Cardiac septum (tissue), 1 donor: ENCODE results near the gene RPL27. TPM values are rescaled to one million over a fixed set of nuclear protein-coding genes. Genes with fewer than 3 reads are reported as not detected.
"Not testable (repeated sequence)": the region's sequence is repeated elsewhere in the genome, so short reads cannot be mapped to it uniquely, and the experiment has no call there.

ENCODE experiments used
- DNase-seq: peaks from one replicate; pipeline ENCODE4 v3.0.0-alpha.2; 2020; ENCODE audit warnings: low spot score
- intact Hi-C: fragments of 100-400 bp; cut with DNase I; formaldehyde crosslinking; loops from one replicate; pipeline ENCODE4 v1.14.0; 2022
- long read RNA-seq: library from polyadenylated mRNA; unstranded; transcript quantifications from one replicate; pipeline ENCODE4 v2.0.0, GENCODE V29; 2021
- total RNA-seq: library from RNA; stranded (reverse); fragmentation: NEBNext Ultra II Directional; extraction: Animal tissue kit (Norgen Biotek cat#: 25700); gene quantifications from one replicate; pipeline ENCODE4 v1.2.1, GENCODE V29; 2021
- donor health status: DM: no; HTN: no; CAD: no.

The RPL27 gene
- total RNA-seq, result 536 TPM
- long read RNA-seq, transcript RPL27-201 (5 exons, 505 nt), result major isoform, 77 of 103 reads
- long read RNA-seq, transcript RPL27-206 (4 exons, 730 nt), result minor isoform, 23 of 103 reads
- long read RNA-seq, partial matches to known transcripts, result 0 of 103 reads
- long read RNA-seq, other reads (novel, unspliced or antisense), result 0 of 103 reads

DNA sequence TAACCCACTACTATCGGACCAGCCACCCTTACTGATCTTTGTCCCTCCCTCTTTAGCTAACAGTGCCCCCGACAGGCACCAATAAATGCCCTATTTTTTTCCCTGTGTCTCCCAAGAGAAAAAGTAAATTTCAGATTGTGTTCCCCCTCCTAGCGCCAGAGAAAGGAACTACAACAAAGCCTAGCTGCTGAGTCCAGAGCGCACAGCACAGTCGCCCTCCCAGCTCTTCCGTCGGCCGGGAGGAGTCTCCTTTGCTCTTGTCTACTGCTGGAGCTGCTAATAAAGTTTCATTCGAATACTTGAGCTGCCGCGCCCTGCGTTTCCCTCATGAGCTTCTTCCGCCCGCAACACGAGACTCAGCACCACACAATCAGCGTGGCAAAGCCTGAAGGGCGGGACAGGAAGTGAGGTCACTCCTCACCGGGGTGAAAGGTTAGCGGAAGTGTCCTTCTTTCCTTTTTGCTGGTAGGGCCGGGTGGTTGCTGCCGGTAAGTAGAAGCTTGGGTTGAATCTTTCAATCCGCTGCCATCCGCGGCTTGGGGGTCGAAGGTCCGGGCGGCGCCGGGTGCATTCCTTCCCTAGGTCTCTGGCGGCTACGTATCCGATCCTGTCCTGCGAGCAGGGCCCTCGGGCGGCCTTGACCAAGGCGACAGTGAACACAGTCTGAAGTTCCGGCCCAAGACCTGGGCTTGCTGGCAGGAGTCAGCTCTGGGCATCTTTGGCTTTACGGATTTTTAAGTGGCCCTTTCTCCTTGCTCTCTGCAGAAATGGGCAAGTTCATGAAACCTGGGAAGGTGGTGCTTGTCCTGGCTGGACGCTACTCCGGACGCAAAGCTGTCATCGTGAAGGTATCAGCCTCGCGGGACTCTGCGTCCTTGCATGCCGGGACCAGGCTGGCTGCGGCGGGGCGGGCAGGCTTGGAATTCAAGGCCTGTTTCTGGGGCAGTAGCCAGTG is at the start of gene RPL27:
TSS of gene RPL27 (plus strand) at position 436 of the 955 bp plus-strand sequence. CDS start at position 768, 332 bp downstream.
- intact Hi-C loops, result loop anchor here (2.0 to 10.0 kb wide), 5 partner anchors 17 to 843 kb away; partner anchors contain the start of genes AARSD1, NBR1, PSME3 and PTGES3L
- peak; percentile 98 for DNase-seq

DNA sequence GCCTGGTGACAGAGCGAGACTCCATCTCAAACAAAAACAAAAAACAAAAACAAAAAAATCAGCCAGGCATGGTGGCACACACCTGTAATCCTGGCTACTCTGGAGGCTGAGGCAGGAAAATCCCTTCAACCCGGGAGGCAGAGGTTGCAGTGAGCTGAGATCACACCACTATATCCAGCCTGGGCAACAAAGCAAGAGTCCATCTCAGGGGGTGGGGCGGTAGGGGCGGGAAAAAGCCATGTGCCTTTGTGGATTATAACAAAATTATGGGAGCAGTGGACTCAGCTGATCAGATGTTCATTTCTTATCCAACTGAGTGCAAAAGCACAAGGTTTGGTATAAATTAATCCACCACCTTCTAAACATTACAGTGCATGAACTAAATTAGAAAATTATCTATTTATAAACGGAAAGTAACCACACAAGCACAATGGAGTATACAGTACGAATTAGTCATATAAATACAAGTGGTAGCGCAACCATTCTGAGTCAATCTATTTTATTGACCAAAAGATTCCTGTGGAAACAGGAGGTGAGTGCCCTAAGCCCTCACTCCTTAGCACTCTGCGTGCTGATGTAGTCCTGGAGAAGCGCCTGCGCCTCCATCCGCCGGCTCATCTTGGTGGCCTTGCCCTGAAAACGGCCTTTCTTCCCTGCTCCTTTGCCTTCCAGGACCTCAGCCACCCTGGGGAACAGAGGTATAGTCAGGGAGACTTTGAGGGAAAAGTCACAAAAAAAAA is 48.0 kb upstream of the RPL27 start:
- intact Hi-C loops, result no loop called here

DNA sequence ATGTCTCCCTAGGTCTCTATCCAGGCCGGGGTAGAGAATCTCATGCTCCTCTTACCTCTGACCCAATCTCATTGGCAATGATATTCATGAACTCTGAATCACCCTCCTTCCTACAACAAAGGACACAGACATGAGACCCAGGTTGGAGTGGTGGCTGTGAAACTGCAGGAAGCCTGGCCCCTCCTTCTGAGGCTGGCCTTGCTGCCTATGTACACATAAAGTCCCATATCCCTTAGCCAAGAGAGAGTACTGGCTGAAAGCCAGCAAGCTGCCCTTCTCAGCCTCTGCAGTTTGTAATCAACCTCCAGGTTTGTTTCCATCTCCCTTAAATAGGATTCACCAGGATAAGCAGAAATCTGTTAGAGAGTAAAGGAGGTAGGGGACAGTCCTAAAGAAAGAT is 44.5 kb upstream of the RPL27 start:
- intact Hi-C loops, result no loop called here

More for the DNA sequence above, 48.0 kb upstream of the RPL27 start:
- DNase-seq, result no peak

DNA sequence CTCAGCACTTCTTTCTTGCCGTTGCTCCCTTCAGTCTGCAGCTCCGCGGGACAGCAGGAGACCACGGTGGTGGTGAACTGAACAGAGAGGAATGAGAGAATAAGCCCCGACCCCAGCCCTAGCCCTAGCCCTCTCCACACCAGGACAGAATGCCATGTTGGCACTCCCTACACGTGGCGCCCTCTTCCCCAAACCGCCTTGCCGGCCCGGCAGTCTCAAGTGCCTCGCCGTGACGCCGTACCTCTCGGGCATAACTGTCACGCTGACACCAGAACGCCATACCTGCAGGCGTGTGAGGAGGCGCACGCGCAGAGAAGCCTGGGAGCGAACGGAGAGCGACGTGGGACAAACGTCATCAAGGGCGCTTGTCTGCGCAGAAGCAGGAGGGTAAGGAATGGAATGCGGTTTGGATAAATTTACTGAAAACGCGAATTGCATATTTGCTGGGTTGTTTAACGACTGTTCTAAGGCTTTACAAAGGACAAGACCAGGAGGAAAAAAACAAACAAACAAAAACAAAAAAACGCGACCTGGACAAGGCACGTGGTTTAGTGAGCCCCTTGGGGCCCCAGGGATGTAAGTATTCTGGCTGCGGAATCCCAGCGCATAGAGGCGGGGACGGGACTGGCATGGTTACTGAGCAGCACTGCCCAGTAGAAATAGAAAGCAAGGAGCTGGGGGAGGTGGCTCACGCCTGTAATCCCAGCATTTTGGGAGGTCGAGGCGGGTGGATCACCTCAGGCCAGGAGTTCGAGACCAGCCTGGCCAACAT is 33.9 kb upstream of the RPL27 start, which contains the start of gene AARSD1:
TSS of gene AARSD1 (minus strand) at position 294 of the 772 bp plus-strand sequence. CDS start at position 280, 14 bp downstream.
- DNase-seq, result peak; percentile 95
- intact Hi-C loops, result loop anchor here (2.0 to 5.0 kb wide), 2 partner anchors 16 to 33 kb away; partner anchors contain the start of genes PTGES3L, RPL27 and RUNDC1

More for the DNA sequence above, 44.5 kb upstream of the RPL27 start:
- no peak for DNase-seq

DNA sequence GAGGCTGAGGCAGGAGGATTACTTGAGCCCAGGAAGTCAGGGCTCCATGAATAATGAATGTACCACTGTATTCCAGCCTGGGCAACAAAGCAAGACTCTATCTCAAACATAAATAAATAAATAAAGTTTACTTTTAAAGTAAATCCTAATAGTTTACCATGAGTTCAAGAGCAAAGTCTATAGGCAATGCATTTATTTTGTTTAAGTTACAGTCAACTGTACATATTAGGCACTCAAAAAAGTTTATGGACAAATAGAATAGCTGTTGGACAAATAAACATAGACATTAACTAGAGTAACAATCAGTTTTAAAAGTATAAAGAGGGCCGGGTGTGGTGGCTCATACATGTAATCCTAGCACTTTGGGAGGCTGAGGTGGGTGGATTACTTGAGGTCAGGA is 30.3 kb upstream of the RPL27 start:
- intact Hi-C loops, result no loop called here

DNA sequence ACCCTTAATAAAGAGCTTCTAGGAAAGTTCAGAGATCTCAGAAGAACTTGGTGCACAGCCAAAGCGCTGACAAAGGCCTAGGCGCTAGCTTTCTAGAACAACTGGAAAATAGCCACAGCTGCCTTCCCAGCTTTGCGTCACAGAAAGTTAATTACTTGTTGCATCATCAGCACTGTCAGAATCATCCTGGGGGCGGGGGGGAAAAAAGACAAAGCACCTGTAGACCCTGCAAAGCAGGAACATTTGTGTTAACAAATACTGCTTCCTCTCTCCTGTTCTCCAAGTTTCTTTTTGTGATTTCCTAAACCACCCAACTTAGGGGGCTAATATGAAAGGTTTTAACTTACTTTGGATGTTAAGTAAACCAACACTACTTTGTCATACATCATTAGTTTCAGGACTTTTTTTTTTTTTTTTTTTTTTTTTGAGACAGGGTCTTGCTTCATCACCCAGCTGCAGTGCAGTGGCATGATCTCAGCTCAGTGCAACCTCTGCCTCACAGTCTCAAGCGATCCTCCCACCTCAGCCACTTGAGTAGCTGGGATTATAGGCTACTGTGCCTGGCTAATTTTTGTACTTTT is 29.1 kb upstream of the RPL27 start:
- DNase-seq, result no peak
- intact Hi-C loops, result no loop called here

More for the DNA sequence above, 30.3 kb upstream of the RPL27 start:
- no peak for DNase-seq

DNA sequence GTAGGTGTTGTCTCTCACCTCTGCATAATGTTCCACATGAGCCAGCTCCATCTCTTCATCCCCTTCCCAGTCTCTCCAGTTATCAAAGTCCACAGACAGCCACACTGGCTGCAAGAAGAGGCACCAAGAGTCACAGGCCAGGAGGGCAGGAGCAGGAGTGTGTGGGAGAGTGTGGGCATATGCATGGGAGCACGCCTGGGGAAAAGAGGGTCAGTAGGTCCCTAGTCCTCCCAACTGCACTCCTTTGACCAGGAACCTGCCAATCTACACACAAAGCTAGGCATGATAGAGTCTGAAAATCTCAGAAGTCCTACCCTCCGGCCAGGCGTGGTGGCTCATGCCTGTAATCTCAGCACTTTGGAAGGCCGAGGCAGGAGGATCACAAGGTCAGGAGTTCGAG is 26.6 kb upstream of the RPL27 start:
- intact Hi-C loops, result no loop called here
- no peak for DNase-seq

DNA sequence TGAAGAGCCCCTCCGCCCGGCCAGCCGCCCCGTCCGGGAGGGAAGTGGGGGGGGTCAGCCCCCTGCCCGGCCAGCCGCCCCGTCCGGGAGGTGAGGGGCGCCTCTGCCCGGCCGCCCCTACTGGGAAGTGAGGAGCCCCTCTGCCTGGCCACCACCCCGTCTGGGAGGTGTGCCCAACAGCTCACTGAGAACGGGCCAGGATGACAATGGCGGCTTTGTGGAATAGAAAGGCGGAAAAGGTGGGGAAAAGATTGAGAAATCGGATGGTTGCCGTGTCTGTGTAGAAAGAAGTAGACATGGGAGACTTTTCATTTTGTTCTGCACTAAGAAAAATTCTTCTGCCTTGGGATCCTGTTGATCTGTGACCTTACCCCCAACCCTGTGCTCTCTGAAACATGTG is 24.9 kb upstream of the RPL27 start:
- intact Hi-C loops, DNase-seq: not testable (repeated sequence)

DNA sequence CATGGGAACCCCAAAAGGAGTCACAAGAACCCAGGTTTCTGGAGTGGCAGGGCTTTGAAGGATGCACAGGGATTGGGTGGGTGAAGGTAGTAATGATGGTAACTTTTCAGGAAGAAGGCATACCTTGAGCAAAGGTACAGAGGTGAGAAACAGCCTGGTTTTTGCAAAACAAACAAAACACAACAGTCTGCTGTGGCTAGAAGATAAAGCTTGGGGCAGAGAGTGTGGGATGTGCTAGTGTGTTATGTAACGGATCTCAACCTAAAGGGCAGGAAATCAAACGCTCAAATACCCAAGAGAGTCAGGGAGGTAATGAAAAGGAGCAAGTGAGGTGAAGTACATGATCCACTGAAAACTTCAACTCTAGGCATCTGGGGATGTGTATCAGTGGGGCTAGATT is 23.0 kb upstream of the RPL27 start:
- intact Hi-C loops, result no loop called here

DNA sequence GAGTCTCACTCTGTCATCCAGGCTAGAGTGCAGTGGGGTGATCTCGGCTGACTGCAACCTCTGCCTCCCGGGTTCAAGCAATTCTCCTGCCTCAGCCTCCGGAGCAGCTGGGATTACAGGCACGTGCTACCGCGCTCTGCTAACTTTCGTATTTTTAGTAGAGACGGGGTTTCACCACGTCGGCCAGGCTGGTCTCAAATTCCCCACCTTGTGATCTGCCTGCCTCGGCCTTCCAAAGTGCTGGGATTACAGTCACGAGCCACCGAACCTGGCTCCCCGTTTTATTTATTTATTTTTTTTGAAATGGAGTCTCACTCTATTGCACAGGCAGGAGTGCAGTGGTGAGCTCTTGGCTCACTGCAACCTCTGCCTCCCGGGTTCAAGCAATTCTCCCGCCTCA is 22.5 kb upstream of the RPL27 start:
- DNase-seq, intact Hi-C loops: not testable (repeated sequence)

More for the DNA sequence above, 23.0 kb upstream of the RPL27 start:
- no peak for DNase-seq

DNA sequence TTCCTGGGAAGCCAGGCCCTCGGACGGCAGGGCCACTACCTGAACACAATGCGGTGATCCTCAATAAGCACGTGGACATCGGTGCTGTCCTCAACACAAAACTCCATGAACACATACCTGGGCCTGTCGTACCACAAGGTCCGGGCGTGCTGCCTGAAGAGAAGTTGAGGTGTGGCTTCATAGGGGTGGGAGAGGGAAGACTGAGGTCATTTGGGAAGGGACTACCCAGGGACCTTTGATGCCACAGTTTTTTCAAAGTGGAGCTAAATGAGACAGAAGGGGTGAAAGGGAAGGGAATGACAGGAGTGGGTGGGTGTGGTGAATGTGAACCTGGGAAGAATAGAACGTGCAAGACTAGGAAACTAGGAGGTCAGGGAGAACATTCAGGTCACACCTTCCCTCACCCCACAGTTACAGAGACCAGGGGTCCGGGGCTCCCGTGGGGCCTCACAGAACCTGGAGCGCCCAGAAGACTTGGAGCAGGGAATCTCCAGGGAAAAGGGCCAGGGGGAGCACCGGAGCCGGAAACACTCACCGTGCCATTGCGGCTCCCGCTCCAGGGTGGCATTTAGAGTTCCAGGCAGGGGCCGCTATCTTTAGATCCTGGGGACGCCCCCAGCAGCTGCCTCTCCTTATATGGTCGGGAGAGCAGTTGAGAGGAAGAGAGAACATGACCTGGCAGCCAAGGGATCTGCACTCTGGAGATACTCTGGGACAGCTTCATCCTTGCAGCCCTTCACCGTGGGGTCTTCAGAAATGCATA is 18.5 kb upstream of the RPL27 start, which contains the start of gene PTGES3L:
TSS of gene PTGES3L (minus strand) at position 570 of the 763 bp plus-strand sequence. CDS start at position 543, 27 bp downstream.
- DNase-seq, result peak; percentile 84
- intact Hi-C loops, result loop anchor here (2.0 kb wide), 2 partner anchors 15 to 17 kb away; partner anchors contain the start of gene AARSD1

DNA sequence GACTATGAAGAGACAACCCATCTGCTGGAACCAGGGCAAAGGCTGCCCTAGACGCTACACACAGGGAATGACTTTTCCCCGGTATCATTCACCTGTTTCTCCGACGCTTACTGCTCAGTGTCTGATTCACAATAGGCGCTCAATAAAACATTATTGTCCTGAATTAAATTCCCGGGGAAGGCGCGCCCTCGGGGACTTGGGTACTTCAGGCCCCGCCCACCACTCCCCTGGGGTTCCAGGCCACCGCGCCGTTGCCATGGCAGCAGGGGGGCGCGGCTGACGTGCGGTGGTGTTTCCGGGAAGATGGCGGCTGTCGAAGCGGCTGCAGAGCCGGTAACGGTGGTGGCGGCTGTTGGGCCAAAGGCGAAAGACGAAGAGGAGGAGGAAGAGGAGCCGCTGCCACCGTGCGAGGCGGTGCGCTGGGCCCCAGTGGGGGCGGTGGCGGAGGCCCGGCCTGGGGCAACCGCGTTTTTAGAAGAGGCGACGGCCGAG is 17.9 kb upstream of the RPL27 start, which contains the start of gene RUNDC1:
TSS of gene RUNDC1 (plus strand) at position 292 of the 492 bp plus-strand sequence. CDS start at position 304, 12 bp downstream.
- intact Hi-C loops, result loop anchor here (2.0 kb wide), 2 partner anchors 16 kb away; partner anchors contain the start of gene AARSD1
- peak; percentile 97 for DNase-seq

DNA sequence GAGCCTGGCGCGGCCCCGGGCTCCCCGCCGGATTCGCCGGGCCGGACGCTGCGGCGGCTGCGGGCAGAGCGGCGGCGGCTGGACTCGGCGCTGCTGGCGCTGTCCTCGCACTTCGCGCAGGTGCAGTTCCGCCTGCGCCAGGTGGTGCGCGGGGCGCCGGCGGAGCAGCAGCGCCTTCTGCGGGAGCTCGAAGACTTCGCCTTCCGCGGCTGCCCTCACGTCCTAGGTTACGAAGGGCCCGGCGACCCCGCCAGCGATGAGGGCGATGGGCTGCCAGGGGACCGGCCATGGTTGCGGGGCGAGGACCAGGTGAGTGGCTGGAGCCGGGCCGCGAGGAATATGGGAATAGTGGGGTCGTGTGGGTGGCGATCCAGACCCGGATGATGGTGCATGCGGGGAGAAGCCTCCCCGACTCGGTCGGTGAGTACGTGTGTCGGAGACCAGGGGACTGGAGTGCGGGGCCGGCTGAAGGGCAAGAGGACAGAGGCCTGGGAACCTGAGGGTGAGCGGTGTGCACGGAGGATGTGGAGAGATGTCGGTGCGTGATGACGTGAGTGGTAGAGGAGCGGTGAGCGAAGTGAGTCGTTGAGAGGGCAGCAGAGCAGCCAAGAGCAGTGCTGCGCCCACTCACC is 17.3 kb upstream of the RPL27 start:
- intact Hi-C loops, result loop anchor here (2.0 kb wide), 2 partner anchors 16 kb away; partner anchors contain the start of gene AARSD1
- peak; percentile 80 for DNase-seq

DNA sequence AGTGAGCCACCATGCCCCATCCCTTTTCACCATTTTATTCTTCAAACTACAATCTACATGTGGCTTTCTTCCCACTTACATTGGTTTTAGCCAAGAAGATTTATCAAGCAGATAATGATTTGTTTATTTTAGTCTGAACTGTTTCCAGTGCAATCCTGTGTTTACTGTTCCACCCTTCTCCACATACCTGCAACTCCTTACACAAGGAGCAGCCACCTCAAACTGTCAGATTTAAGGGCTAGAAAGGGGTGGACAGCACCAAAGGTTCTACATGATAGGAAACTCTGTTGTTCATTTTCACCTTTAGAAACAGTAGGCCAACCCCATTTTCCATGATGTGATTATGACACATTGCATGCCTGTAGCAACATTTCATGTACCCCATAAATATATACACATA is 16.0 kb upstream of the RPL27 start:
- intact Hi-C loops, result no loop called here
- no peak for DNase-seq

DNA sequence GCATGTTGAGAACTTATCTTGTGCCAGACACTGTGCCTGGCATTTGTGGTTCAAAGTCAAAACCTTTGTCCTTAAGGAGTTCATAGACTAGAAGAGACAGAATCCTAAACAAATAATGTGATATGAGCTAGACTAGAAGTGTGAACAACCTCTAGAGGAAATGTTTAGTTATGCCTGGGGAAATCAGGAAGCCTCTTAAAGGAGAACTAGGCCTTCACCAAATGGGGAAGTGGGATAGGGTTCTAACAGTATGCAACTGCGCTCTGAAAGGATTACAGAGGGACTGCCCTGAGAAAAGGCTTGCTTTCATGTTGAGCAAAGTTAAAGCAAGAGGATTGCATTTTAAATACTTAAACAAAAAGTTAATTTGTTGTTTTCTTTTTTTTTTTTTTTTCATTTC is 13.0 kb upstream of the RPL27 start:
- intact Hi-C loops, result no loop called here
- DNase-seq, result no peak

DNA sequence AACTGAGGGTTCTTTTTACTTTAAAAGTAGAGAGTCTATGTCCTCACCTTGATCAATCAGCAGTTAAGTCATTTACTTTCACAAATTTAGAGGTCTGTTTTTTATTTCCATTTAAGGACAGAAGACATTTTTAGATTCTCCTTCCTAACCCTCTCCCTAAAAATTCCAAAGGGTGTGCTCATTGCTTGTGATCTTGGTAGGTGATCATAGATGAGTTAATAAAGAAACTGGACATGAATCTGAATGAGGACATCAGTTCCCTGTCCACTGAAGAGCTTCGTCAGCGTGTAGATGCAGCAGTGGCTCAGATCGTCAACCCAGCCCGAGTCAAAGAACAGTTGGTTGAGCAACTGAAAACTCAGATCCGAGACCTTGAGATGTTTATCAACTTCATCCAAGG is 9.1 kb upstream of the RPL27 start:
- intact Hi-C loops, result no loop called here
- DNase-seq, result no peak
